Parathyroid adenoma (tissue), 2 donors: ENCODE data around the gene KIN.

Source experiments
- H2AFZ ChIP-seq: fragments of 300-600 bp; sonication (generic); one replicate; pipeline ENCODE4 v1.7.0; 2017; ENCODE audit warnings: antibody characterized with exemption, mild to moderate bottlenecking
- H3K27ac ChIP-seq: fragments of 300-600 bp; sonication (generic); one replicate; pipeline ENCODE4 v1.7.0; 2017
- H3K27me3 ChIP-seq: fragments of 300-600 bp; sonication (generic); one replicate; pipeline ENCODE4 v1.7.0; 2017; ENCODE audit warnings: low read length; ENCODE audit not compliant: control insufficient read depth, insufficient read depth
- H3K36me3 ChIP-seq: fragments of 300-600 bp; sonication (generic); one replicate; pipeline ENCODE4 v1.7.0; 2017; ENCODE audit warnings: low read length; ENCODE audit not compliant: control insufficient read depth, insufficient read depth
- H3K4me1 ChIP-seq: fragments of 300-600 bp; sonication (generic); one replicate; pipeline ENCODE4 v1.7.0; 2017; ENCODE audit warnings: control low read depth
- H3K4me2 ChIP-seq: fragments of 300-600 bp; sonication (generic); one replicate; pipeline ENCODE4 v1.7.0; 2017; ENCODE audit warnings: low read length
- H3K4me3 ChIP-seq: fragments of 300-600 bp; sonication (generic); one replicate; pipeline ENCODE4 v1.7.0; 2017; ENCODE audit warnings: low read depth, low read length
- H3K79me2 ChIP-seq: fragments of 300-600 bp; sonication (generic); one replicate; pipeline ENCODE4 v1.7.0; 2017; ENCODE audit warnings: control low read depth
- H3K9ac ChIP-seq: fragments of 300-600 bp; sonication (generic); one replicate; pipeline ENCODE4 v1.7.0; 2017; ENCODE audit warnings: mild to moderate bottlenecking
- H3K9me3 ChIP-seq: fragments of 300-600 bp; sonication (generic); one replicate; pipeline ENCODE4 v1.7.0; 2017; ENCODE audit warnings: low read length; ENCODE audit not compliant: control insufficient read depth
- TF ChIP-seq, protein P1 (sequence below): fragments of 300-600 bp; sonication (generic); IDR thresholded peaks from one replicate; pipeline ENCODE4 v1.7.0; 2017; ENCODE audit warnings: antibody characterized with exemption, mild to moderate bottlenecking
- donor health status: primary hyperparathyroidism.

Gene KIN

DNA sequence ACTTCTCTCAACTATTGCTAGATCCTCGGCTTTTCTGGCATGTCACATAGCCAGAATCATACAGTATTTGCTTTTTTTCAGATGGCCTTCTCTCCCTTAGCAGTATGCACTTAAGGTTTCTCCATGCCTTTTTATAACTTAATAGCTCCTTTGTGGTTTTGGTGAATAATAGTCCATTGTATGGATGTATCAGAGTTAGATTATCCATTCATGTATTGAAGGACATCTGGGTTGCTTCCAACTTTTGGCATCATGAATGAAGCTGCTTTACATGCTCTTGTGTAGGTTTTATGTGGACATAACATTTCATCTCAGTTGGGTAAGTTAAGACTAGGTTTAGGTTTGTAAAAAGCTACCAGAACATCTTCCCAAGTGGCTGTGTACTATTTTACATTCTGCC, 4.7 kb upstream of the KIN start:
- no peaks in the 10 kb centered on the region for H3K36me3 ChIP-seq
- H3K4me2 ChIP-seq = no peak overlapping the region
- no peak overlapping the region for H3K9ac ChIP-seq
- H2AFZ ChIP-seq = no peak overlapping the region
- H3K4me3 ChIP-seq = no peak overlapping the region
- peaks cover 66% of the 10 kb centered on the region for H3K79me2 ChIP-seq
- TF ChIP-seq, protein P1, sequence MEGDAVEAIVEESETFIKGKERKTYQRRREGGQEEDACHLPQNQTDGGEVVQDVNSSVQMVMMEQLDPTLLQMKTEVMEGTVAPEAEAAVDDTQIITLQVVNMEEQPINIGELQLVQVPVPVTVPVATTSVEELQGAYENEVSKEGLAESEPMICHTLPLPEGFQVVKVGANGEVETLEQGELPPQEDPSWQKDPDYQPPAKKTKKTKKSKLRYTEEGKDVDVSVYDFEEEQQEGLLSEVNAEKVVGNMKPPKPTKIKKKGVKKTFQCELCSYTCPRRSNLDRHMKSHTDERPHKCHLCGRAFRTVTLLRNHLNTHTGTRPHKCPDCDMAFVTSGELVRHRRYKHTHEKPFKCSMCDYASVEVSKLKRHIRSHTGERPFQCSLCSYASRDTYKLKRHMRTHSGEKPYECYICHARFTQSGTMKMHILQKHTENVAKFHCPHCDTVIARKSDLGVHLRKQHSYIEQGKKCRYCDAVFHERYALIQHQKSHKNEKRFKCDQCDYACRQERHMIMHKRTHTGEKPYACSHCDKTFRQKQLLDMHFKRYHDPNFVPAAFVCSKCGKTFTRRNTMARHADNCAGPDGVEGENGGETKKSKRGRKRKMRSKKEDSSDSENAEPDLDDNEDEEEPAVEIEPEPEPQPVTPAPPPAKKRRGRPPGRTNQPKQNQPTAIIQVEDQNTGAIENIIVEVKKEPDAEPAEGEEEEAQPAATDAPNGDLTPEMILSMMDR = no peak
- no peaks in the 10 kb centered on the region for H3K9me3 ChIP-seq
- no peak overlapping the region for H3K27ac ChIP-seq
- H3K4me1 ChIP-seq = peaks cover 23% of the 10 kb centered on the region
- no peaks in the 10 kb centered on the region for H3K27me3 ChIP-seq

DNA sequence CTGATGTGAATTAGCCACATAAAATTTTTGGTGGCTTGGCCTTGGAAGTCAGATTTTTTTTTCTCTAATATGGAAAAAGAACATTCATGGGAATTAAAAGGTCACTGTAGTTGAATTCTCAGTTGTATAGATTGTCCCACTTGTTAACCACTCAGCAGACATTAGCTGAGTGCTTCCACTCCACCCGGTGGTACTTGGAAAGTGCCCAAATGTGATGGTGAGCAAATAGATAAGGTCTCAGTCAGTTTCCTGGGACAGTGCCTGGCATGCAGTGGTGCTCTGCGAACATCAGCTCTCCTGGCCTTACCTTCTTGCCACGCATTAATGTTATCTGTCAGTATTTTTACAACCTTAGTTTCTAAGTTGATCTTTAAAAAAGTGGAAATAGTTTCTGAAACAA, 1.6 kb upstream of the KIN start:
- Histone ChIP-seq H3K27ac (peak overlapping the region; percentile 86), H3K27me3 (no peaks in the 10 kb centered on the region), H3K9ac (no peak overlapping the region), H3K36me3 (no peaks in the 10 kb centered on the region), H2AFZ (no peak overlapping the region), H3K9me3 (no peaks in the 10 kb centered on the region), H3K79me2 (peaks cover 49% of the 10 kb centered on the region), H3K4me3 (peak overlapping the region; percentile 85), H3K4me1 (peaks cover 20% of the 10 kb centered on the region), H3K4me2 (peak overlapping the region; percentile 84)
- TF ChIP-seq, protein P1 = no peak

DNA sequence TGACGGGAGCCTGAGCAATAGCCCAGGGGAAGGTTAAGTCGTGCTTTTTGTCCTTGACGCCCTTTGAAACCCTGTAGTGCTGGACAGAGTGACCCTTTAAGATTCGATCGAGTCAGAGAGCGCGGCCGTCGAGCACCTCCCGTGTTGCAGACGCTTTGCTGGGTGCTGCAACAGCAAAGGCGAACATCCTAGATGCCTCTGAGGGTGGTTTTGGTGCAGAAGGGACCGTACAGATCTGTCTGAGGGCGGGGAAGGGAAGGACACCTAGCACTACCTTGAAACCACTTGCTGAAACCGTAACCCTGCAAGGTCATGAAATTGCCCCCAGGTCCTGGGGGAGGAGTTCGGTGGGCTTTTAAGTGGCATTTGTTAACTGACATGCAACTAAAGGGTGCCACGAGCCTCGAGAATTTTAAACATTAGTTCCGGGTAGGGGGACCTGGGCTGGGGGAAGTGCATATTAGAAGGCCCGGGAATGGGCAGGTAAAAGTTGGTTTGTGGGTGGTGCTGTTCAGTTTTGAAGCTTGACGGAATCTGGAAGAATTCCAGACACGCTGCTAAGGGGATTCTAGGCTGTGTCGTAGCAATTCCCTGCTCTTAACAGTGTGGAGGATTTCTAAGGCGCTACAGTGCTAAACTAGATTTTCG, 970 bp upstream of the KIN start:
- Histone ChIP-seq H3K4me1 (peaks cover 20% of the 10 kb centered on the region), H3K4me2 (peak overlapping the region; percentile 84), H3K9ac (peak overlapping the region; percentile 56), H3K9me3 (no peaks in the 10 kb centered on the region), H3K27me3 (no peaks in the 10 kb centered on the region), H3K27ac (peak overlapping the region; percentile 86), H3K36me3 (no peaks in the 10 kb centered on the region), H2AFZ (peak overlapping the region; percentile 91), H3K79me2 (peaks cover 45% of the 10 kb centered on the region), H3K4me3 (peak overlapping the region; percentile 85)
- TF ChIP-seq, protein P1 = no peak

DNA sequence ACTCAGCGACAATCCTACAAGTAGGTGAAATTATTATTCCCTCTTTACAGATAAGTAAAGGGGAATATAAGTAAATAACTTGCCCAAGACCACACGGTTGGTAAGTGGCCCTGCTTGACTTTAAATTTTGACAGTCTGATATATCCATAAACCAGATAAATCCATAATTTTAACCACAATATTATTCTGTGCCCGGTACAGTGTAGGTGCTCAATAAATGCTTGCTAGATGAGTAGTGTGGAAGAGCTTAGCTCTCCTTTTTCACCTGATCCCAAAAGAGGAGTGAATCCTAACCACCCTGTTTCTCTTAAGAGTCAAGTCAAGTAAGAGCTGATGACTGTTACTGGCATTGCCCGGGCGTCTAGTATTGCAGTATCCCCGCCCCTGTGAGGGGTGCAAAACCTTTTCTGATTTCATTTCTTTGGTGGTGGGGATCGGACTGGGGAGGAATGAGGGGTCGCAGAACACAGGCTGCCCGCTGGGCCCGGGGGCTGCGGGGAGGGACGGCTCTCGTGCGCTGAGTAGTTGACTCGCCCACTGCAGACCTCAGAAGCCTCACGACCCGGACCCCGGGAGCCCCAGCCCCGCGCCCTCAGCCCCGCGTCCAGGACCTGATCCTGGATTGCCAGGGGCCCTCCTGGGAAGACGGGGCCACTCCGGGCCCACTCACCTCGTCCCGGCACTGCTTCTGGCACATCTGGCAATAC, 490 bp downstream of the KIN start:
- peak overlapping the region; percentile 86 for H3K27ac ChIP-seq
- peak overlapping the region; percentile 85 for H3K4me3 ChIP-seq
- peaks cover 17% of the 10 kb centered on the region for H3K4me1 ChIP-seq
- H3K4me2 ChIP-seq = peak overlapping the region; percentile 70
- peak overlapping the region; percentile 91 for H2AFZ ChIP-seq
- TF ChIP-seq, protein P1 = no peak
- H3K36me3 ChIP-seq = no peaks in the 10 kb centered on the region
- H3K27me3 ChIP-seq = no peaks in the 10 kb centered on the region
- H3K9me3 ChIP-seq = no peaks in the 10 kb centered on the region
- peak overlapping the region; percentile 56 for H3K9ac ChIP-seq
- H3K79me2 ChIP-seq = peaks cover 31% of the 10 kb centered on the region
